DMS79 treated with DMSO at 0.1 percent for 48 hours (cell line): Measurements from ENCODE around the gene ADCY7.

Experiments used
- DNase-seq: peaks from one replicate; lab custom pipeline; 2025; lab: John Stamatoyannopoulos, UW

ADCY7 gene

DNA sequence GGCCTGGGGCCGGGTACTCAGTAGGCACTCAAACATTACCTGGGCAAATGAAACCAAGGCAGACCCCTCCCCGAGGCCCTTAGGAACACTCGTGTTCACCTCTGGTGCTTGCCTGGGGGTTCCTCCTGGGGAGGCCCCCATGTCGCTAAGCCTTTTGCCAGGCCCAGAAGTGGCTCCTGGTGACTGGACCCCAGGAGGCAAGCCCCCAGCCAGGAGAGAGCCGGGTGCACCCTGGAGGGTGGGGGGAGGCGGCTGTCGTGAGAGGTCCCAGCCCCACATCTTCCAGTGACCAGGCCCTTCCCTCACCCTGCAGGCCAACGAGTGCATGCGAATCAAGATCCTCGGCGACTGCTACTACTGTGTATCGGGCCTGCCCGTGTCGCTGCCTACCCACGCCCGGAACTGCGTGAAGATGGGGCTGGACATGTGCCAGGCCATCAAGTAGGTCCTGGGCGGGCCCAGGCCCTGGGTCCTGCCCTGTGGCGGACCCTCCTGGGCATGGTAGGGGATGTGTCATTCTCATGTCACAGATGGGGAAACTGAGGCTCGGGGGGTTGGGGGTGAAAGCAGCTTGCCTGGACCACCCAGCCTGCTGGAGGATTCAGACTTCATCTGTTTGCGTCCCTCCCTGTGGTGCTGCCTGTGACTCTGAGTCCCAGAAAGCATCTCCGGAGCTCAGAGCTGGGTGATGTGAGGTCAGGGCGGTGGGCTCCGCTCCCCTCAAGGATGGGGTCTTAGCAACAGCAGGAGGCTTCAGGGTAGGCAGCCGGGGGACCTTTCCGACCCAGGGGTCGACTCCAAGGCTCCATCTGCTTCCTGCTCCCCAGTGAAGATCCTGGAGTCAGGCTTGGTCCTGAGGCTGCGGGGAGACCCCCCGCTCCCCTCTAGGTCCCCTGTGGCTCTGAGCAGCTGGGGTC is 32.5 kb downstream of the ADCY7 start:
- DNase-seq = no peak

DNA sequence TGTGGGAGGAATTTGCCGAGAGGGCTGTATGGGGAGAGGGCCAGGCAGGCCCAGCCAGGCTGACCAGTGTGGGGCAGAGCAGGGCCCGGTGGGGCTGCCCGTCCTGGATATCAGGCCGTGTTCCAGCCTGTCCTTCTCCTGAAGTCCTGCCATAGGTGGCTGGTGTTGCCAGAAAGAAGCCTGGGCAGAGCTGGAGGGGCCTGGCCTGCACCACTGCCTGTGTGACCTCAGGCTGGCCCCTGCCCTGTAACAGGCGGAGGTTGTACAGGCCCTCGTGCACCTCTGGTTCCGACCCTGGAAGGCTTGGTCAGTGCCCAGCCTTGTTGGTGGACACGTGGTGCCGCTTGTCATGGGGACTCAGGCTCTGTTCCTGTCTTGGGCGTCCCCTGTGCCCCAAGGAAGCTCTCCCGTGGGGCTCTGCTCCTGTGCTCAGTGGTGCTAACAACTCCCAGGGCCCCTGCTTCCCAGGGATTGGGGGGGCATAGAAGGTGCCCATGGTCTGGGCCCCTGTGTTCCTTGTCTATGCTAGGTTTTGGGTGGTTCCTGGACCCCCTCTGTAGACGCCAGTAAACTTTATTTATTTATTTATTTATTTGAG is 33.3 kb downstream of the ADCY7 start:
- no peak for DNase-seq

DNA sequence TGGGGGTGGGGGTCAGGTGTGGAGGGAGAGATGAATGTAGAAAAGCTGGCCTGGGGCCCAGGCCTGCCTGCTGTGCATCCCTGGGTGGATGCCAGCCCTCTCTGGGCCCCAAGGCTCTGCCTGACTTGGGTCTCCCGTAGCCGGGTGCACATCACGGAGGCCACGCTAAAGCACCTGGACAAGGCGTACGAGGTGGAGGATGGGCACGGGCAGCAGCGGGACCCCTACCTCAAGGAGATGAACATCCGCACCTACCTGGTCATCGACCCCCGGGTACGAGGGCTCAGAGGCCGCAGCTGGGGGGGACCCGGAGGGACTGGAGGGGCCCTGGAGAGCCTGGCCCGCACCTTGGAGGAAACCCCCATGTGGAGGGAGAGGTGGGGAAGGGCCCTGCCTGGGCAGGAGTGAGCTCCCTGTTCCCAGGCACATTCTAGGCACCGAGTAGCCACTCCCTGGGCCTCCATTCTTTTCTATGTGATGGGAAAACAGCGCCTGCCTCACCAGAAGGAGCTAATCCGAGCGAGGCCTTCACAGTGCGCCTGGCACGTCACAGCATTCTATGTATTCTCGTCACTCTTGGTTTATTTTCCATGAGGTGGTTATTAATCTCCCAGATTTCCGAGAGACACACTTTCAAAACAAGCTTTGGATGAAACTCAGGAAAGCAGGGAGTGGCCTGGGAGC is 34.7 kb downstream of the ADCY7 start:
- DNase-seq = no peak

DNA sequence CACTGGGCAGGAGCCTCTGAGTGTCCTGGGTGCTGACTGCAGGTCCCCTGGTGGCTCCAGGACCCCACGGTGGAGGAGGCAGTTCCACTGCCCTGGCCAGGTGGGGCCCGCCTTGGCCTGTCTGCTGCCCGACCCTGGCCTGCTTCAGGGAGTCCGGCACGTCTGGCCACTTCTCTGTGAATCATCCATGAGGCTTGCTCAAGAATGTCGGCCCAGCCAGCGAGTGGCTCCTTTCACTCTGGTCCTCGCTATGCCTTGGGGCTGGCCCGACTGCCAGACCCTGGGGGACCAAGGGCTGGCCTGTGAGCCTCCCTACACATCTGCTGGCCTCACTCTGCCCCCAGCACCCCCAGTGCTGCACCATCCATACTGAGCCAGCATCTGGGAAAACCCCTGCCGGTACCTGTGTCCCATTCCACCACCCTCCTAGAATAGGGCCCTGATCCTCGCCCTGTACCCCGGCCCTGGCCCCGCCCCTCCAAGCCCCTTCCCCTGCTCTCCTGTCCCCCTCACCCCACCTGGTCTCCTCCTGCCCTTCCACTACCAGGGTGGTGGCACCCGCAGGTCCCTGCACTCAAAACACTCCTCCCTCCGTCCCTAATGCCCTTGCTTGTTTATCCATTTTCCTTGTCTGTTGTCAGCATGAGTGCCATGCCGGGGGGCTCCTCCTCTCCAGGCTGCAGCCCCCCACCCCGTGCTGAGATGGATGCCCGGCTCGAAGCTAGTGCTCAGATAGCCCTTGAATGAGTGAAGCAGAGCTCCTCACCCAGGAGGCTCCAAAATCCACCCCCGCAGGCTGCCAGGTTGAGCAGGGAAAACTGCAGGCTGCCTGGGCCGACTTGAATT is 35.5 kb downstream of the ADCY7 start:
- DNase-seq = no peak

DNA sequence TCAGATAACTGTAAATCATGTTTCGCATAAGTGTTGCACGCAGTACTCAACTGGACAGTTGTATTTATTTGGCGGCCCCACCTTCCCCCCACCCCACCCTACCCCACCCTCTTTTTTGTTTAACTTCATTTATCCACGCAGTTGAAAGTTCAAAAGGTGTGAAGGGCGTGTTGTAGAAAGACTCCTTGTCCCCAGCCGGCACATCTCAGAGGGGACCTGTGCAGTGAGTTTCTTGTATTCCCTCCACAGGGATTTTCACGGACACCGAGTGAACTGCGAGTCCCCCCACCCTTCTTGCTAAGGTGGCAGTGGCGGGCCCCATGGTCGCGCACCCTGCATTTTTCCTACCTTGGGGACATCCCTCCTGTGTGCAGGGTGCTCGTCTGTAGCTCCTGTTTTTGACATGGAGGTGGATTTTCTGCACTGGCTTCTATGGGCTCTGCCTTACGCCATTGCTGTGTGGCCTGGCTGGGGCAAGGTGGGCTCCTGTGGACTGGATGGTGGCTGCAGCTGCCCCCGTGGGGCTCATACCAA is 36.2 kb downstream of the ADCY7 start:
- DNase-seq = no peak

DNA sequence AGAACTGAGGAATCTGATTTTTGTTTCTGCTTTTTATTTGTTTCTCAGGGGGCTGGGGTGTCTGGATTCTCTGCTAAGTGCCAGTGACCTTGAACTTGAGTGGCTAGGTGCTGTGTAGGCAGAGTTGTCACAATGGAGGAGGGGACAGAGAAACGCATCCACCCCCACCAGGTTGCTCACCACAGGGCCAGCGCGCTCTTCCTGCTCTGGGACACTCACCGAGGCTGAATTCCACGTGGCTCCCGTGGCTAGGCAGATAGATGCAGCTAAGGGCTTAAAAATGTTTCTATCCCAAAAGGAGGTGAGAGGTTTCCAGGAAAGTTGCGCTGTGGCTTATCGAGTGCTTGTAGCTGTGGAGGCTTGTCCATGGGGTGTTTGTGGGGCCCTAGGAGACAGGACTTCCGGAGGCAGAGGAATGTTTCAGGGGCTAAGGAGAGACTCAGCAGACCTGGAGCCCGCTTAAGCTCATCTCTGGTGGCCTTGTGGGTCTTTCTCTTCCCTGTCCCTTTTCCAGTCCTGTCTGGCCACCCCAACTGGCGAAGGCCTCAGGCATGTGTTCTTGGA is 36.8 kb downstream of the ADCY7 start:
- no peak for DNase-seq

DNA sequence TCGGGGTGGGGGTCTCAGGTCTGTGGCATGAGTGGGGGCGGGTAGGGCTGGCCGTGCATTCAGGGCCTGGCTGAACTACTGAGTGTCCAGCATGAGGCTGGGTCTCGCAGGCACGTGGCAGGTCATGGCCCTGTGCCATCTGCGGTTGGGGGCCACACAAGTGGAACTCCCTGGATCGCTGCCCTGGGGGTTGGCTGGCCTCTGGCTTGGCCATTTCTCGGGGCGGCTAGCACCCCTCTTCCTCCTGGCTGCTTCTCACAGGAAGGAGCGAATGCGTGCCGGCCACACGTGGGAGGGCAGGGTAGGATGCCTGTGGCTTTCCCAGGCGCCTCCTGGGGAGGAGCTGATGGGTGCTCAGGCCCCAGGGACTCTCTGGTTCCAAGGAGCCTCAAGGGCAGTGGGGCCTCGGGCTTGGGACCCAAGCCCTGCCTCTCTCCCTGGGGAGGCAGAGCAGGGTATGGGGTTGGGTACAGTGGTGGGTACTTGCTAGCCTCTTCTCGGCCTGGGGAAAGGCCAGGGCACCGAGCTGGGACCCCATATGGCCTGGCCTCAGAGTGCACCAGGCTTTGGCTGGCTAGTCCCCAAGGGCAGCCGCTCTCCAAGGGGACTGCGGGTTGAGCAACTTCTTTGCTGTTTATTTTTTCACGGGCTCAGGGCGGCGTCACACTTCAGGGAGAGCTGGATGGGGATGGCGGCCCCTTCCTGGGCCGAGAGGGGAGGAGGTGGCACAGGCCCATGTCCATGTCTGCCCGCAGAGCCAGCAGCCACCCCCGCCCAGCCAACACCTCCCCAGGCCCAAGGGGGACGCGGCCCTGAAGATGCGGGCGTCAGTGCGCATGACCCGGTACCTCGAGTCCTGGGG is 37.5 kb downstream of the ADCY7 start:
- no peak for DNase-seq

DNA sequence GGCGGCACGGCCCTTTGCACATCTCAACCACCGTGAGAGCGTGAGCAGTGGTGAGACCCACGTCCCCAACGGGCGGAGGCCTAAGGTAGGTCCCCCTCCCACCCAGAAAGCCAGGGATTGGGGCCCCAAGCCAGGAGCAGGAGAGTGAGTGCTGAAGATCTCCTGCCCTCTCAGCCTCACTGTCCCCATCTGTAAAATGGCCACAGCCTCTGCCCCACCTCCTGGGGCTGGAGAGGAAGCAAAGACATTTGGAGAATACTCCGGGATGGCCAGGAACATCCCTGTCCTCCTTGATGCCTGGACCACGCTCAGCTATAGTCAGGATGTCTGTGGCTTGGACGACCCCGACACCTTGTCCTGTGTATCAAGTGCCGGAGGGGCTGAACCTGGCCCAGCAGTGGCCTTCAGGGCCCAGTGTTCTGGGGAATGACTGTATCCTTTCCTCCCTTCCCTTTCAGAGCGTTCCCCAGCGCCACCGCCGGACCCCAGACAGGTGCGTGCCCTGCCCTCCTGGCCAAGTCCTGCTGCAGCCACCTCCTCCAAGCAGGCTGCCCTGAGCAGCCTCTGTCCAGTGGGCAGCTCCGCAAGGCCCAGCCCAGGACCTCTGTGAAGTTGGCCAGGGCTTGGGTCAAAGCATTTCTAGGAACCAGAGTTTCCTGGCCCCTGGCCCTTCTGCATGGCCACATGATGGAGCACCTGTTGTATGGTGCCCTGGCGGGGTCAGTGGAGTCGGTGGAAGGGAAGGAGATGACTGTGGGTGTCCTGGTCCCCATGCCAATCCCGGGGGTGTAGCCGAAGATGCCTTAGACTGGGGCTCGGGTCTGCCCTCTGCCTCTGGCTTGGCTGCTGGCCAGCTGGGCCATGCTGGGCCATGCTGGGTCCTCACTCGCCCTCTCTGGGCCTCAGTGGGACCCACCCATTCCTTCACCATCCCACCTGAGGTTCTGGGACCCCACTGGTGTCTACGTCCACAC is 38.4 kb downstream of the ADCY7 start:
- DNase-seq = no peak

DNA sequence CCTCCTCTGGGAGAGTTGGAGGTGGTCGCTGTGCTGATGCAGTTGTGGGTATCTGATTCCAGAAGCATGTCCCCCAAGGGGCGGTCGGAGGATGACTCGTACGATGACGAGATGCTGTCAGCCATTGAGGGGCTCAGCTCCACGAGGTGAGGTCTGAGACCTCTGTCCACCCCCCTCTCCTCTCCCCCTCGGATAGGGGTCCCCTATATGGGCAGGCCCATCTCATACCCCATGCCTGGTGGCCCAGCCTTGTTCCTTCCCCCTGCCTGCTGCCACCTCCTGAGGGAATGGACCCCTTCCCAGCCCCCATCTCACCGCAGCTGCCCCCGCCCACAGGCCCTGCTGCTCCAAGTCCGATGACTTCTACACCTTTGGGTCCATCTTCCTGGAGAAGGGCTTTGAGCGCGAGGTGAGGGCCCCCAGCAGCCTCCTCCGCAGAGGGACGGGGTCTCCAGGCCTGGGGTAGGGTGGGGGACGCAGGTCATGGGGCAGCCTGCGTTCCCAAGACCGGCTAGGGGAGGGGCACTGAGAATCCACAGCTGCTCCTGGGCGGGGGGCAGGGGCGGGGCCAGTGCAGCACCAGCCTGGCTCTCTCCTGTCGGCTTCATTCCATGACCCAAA is 39.2 kb downstream of the ADCY7 start:
- no peak for DNase-seq

DNA sequence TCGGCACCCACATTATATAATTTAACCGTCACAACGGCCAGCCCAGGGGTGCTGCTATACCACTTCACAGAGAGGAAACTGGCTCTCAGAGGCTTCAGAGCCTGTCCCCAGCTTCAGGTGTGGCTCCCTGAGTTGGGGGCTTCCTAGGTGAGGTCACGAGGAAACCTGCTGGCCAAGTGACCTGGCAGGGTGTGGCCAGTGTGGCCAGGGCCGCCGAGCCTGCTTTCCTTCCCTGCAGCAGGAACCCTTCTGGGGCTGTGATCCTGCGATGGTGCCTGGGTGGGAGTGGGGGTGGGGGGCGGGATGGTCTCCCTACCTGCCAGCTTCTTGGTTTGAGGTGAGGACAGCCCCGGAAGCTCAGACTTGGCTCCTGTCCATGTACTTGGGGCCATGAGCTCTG is 39.9 kb downstream of the ADCY7 start:
- DNase-seq = no peak

DNA sequence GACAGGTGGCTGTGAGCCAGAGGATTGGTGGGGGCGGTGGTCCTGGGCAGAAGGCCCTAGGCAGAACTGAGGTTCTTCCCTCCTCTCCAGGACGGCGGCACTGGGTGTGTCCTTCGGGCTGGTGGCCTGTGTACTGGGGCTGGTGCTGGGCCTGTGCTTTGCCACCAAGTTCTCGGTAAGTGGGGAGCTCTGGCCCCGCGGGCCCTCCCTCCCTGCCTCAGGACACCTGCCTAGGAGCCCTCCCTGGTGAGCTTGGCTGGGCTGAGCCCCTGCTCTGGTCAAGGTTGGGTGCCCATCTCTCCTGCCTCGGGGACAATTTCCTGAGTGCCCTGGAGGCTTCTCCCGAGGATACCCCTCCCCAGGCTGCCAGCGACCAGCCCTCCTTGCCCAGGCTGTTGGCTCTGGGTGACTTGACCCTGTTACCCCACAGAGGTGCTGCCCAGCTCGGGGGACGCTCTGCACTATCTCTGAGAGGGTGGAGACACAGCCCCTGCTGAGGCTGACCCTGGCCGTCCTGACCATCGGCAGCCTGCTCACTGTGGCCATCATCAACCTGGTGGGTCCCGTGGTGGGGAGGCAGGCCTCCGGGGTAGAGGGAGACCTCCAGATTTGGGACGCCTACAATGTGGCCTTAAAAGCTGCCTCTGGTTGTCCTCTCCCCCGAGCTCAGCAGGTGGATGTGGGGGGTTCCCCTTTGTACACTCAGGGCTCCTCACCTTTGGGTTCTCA is 42.0 kb downstream of the ADCY7 start:
- DNase-seq = no peak

DNA sequence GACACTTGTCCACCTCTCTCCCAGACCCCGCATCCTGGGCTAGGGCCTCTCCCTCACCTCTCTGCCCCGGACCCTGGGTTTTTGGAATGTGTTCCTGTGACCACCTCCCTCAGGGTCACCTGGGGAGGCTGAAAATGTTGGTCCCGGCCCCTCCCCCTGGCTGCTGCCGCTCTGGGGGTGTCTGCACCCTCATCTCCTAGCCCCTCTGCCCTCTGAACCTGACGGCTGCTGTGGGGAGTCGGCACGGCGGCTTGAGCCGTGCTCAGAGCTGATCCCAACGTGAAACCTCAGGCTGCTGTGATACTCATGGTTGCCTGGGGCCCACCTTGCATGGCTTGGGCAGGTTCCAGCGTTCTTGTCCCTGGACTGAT is 42.8 kb downstream of the ADCY7 start:
- no peak for DNase-seq

DNA sequence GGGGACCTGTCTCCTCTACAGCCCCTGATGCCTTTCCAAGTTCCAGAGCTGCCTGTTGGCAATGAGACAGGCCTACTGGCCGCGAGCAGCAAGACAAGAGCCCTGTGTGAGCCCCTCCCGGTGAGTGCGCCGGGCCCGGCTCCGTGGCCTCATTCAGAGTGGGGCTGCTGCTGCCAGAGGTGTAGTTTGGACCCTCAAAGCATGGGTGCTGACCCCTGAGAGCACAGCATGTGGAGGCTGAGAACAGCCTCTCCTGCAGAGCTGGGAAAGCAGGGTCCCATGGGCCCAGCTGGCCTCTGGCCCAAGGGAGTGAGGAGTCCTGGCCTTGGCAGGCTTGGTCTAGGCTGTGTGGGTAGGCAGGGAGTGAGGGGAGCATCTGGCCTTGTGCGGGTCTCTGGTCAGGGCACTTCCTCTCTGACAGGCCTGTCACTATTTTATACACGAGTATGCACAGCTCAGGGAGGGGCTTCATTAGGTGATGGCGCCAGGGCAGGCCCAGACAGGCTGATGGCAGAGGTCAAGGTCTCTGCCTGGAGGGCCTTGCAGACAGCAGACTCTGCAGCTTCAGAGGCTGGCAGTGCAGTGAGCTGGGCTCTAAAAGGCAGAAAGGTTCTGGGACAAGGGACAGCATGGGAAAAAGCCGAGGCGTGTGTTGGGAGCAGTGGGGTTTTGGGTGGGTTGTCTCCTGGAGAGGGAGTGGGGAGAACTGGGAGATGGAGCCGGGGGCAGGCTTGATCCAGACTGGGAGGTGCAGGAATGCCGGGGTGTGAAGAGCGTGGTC is 43.4 kb downstream of the ADCY7 start:
- DNase-seq = no peak

DNA sequence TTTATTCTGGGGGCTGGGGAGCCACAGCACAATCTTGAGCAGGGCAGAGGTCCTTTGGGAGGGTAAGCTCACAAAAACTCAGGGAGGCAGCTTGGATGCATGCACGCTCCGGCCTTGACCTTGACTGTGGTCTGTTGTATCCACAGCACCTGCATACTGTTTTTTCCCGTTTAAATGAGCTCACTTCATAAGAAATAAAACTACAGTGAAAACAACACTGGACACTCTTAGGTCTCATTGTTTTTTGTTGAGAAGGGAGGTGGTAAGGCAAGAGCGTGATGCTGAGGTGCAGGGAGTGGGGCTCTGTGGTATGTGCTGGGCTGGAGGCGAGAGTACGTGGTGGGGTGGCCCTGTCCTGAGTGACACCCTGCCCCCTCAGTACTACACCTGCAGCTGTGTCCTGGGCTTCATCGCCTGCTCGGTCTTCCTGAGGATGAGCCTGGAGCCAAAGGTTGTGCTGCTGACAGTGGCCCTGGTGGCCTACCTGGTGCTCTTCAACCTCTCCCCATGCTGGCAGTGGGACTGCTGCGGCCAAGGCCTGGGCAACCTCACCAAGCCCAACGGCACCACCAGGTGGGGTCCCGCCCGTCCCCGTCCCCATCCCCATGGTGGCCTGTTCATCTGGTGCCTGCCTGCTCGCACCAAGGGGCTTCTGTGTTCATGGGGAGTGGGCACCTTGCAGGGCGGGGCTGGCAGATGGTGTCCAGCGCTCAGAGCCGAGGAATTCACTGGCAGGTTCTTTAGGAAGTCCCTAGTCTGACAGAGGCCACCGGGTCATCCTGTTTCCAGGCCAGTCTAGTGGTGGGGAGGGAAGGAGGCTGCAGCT is 44.2 kb downstream of the ADCY7 start:
- DNase-seq = no peak

DNA sequence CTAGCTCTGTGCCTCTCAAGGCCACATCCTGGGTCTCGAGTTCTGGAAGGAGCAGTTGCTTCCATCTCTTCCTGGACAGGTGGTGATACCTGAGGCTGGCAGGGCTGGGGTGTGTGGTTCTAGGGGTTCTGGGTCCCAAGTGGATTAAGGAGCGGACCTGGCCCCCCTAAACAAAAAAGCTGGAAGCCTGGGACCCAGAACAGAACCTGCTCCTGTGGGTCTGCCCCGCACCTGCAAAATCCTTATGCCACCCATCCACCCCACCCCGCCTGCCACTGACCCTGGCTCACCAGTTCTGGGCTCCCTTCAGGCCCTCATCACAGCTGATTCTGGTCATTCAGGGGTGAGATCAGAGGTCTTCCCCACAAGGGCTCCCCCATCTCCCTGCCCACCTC is 44.8 kb downstream of the ADCY7 start:
- no peak for DNase-seq

DNA sequence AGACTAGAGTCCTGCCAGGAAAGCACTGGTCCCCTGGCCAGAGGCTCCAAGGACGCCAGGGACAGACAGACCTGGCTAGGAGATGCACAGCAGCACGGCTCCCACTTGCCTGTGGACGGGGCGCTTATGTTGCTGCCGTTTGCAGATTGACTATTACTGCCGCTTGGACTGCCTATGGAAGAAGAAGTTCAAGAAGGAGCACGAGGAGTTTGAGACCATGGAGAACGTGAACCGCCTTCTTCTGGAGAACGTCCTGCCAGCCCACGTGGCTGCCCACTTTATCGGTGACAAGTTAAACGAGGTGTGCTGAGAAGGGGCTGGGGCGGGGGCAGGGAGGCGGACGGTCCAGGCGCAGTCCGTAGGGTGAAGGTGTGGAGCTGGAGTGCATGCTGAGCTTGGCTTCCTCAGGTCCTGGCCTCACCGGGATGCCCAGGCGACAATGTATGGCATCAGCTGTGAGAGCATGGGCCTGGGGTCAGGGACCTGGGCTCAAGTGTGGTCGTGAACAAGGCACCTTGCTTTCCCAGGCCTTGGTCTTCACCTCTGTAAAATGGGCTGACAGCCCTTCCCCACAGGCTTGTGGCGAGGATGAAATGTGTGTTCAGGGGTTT is 45.6 kb downstream of the ADCY7 start:
- DNase-seq = no peak
